Thoracic aorta (tissue), 2 donors: ENCODE results near the gene EFNA1. TPM values are rescaled to one million over a fixed set of nuclear protein-coding genes. Genes with fewer than 3 reads are reported as not detected.

ENCODE experiments used
- ATAC-seq: fragments of 150-250 bp; one replicate; pipeline ENCODE4 v1.8.0; 2017; ENCODE audit warnings: low read depth; ENCODE audit not compliant: insufficient number of reproducible peaks, low FRiP score
- DNase-seq: peaks from one replicate; pipeline ENCODE4 v3.0.0-alpha.2; 2020; ENCODE audit warnings: low spot score
- H3K27ac ChIP-seq, 2 donors: fragments of 200-600 bp; sonication (generic); 1 replicate in 1 of 2; 2 replicates in 1 of 2; pipeline ENCODE4 v1.5.1; 2016; ENCODE audit warnings: mild to moderate bottlenecking in 2 of 2, moderate library complexity in 2 of 2
- H3K27me3 ChIP-seq: fragments of 200-600 bp; sonication (generic); replicated peaks from 2 replicates; pipeline ENCODE4 v1.6.0; 2016; ENCODE audit warnings: mild to moderate bottlenecking; ENCODE audit not compliant: insufficient read depth
- H3K36me3 ChIP-seq: fragments of 200-600 bp; sonication (generic); one replicate; pipeline ENCODE4 v1.5.1; 2016
- H3K4me1 ChIP-seq, 2 donors: fragments of 200-600 bp; sonication (generic); 1 replicate in 1 of 2; 2 replicates in 1 of 2; pipeline versions ENCODE4 v1.5.1 to v1.6.0; 2016; ENCODE audit warnings: low read depth in 2 of 2, mild to moderate bottlenecking in 1 of 2; ENCODE audit not compliant: control insufficient read depth in 1 of 2
- H3K4me3 ChIP-seq: fragments of 200-600 bp; sonication (generic); 2 replicates; pipeline ENCODE4 v1.5.1; 2016; ENCODE audit warnings: mild to moderate bottlenecking
- H3K9me3 ChIP-seq: fragments of 200-600 bp; sonication (generic); 2 replicates; pipeline ENCODE4 v1.5.1; 2016
- CTCF ChIP-seq: fragments of 200-600 bp; sonication (generic); IDR thresholded peaks from one replicate; pipeline ENCODE4 v1.5.1; 2019; ENCODE audit warnings: antibody characterized with exemption
- total RNA-seq, 2 donors: library from RNA; depleted of rRNA; stranded (reverse); fragments of >200 nt; gene quantifications; one replicate each; pipeline versions ENCODE4 v1.1.0 to v1.2.3, GENCODE V29; 2016

Gene EFNA1
- total RNA-seq, 2 donors from 2014 or later = 4.6 to 15.4 TPM

GRCh38 chr1:155135415-155136028 is 7.8 kb downstream of the EFNA1 start, which contains the start of gene SLC50A1:
Gene SLC50A1, plus strand, starts transcription at chr1:155135852. Its CDS starts 60 bp downstream, at chr1:155135912.
- no peaks in the 10 kb centered on the region for H3K27me3 ChIP-seq
- H3K4me1 ChIP-seq = peaks cover 12 to 40% of the 10 kb centered on the region in 2 donors
- ATAC-seq (peak; percentile 81), DNase-seq (peak; percentile 85)
- peak within 1 kb of the TSS; percentile 94 to 100 for H3K27ac ChIP-seq
- peak within 1 kb of the TSS; percentile 72 for H3K4me3 ChIP-seq
- no peaks in the 10 kb centered on the region for H3K9me3 ChIP-seq
- no peaks in the 10 kb centered on the region for H3K36me3 ChIP-seq
- TF ChIP-seq CTCF = peak; percentile 60

- Histone ChIP-seq H3K9me3 (no peaks in the 10 kb centered on the region), H3K36me3 (no peaks in the 10 kb centered on the region), H3K27me3 (no peaks in the 10 kb centered on the region), H3K4me3 (peak overlapping the region; percentile 72), H3K4me1 (peaks cover 12 to 40% of the 10 kb centered on the region in 2 donors), H3K27ac (peak overlapping the region; percentile 94 to 100)
- DNase-seq = no peak
- ATAC-seq = no peak
- TF ChIP-seq CTCF = no peak
Observed at GRCh38 chr1:155136748-155137147, 9.1 kb downstream of the EFNA1 start.

- Histone ChIP-seq H3K9me3 (no peaks in the 10 kb centered on the region), H3K27ac (peak overlapping the region; percentile 94 to 100)
- TF ChIP-seq CTCF = no peak
Observed at GRCh38 chr1:155137154-155137949, 9.7 kb downstream of the EFNA1 start.

GRCh38 chr1:155139895-155140629 is 12.4 kb downstream of the EFNA1 start, which contains the start of gene DPM3:
Gene DPM3, minus strand, starts transcription at chr1:155140531. Its CDS starts 291 bp downstream, at chr1:155140240.
- no peaks in the 10 kb centered on the region for H3K36me3 ChIP-seq
- TF ChIP-seq CTCF = no peak
- DNase-seq = peak; percentile 82
- ATAC-seq = no peak
- H3K27ac ChIP-seq = peak within 1 kb of the TSS; percentile 77 to 88
- H3K9me3 ChIP-seq = no peaks in the 10 kb centered on the region
- peak within 1 kb of the TSS; percentile 74 for H3K4me3 ChIP-seq
- H3K27me3 ChIP-seq = no peaks in the 10 kb centered on the region
- peaks cover 6 to 30% of the 10 kb centered on the region in 2 donors for H3K4me1 ChIP-seq

More at GRCh38 chr1:155137154-155137949, 9.7 kb downstream of the EFNA1 start:
- ATAC-seq (no peak), DNase-seq (no peak)
- Histone ChIP-seq H3K27me3 (no peaks in the 10 kb centered on the region), H3K36me3 (no peaks in the 10 kb centered on the region), H3K4me3 (peak overlapping the region; percentile 72), H3K4me1 (peaks cover 12 to 40% of the 10 kb centered on the region in 2 donors)

- no peaks in the 10 kb centered on the region for H3K36me3 ChIP-seq
- no peaks in the 10 kb centered on the region for H3K27me3 ChIP-seq
- peak overlapping the region; percentile 74 for H3K4me3 ChIP-seq
- no peak for DNase-seq
- peak overlapping the region; percentile 77 to 88 for H3K27ac ChIP-seq
- H3K4me1 ChIP-seq = peaks cover 6 to 30% of the 10 kb centered on the region in 2 donors
- no peak for ATAC-seq
- TF ChIP-seq CTCF = no peak
- H3K9me3 ChIP-seq = no peaks in the 10 kb centered on the region
Observed at GRCh38 chr1:155140630-155140953, 12.9 kb downstream of the EFNA1 start.
